ENCODE results near the gene SLC4A4. TPM values are rescaled to one million over a fixed set of nuclear protein-coding genes. Genes with fewer than 3 reads are reported as not detected.

Gene SLC4A4
- total RNA-seq, 2 donors from 2014 or later, result 48.3 to 89.2 TPM

GRCh38 chr4:71520308-71520707 is 181.5 kb downstream of the SLC4A4 start:
- no peak for TF ChIP-seq POLR2AphosphoS5 (IDR thresholded peaks at IDR 0.05)
- no peak for TF ChIP-seq CTCF (IDR thresholded peaks at IDR 0.05)
- no peak for TF ChIP-seq POLR2A (IDR thresholded peaks at IDR 0.05)
- H3K9me3 ChIP-seq, result no peaks in the 10 kb centered on the region
- H3K4me3 ChIP-seq, result no peak overlapping the region
- no peak overlapping the region for H3K27ac ChIP-seq
- intact Hi-C loops (cut with DNase I), result no loop called here
- no peaks in the 10 kb centered on the region for H3K36me3 ChIP-seq
- no peak for DNase-seq (ENCODE audit: low spot score)
- H3K4me1 ChIP-seq (replicated peaks), result peaks cover 3% of the 10 kb centered on the region
- H3K27me3 ChIP-seq (replicated peaks; ENCODE audit: insufficient read depth), result no peaks in the 10 kb centered on the region
- WGBS, result 51% methylated on average over 1 of the region's 1 CpG

- WGBS, result 79% methylated on average over 1 of the region's 1 CpG
- Histone ChIP-seq H3K36me3 (no peaks in the 10 kb centered on the region), H3K27ac (no peak overlapping the region), H3K27me3 (replicated peaks; ENCODE audit: insufficient read depth) (no peaks in the 10 kb centered on the region), H3K4me3 (no peak overlapping the region), H3K9me3 (no peaks in the 10 kb centered on the region), H3K4me1 (replicated peaks) (peaks cover 3% of the 10 kb centered on the region)
- DNase-seq (ENCODE audit: low spot score), result no peak
- intact Hi-C loops (cut with DNase I), result no loop called here
- no peak for TF ChIP-seq CTCF (IDR thresholded peaks at IDR 0.05)
- no peak for TF ChIP-seq POLR2AphosphoS5 (IDR thresholded peaks at IDR 0.05)
- TF ChIP-seq POLR2A (IDR thresholded peaks at IDR 0.05), result no peak
Measured at GRCh38 chr4:71520850-71521249, 182.0 kb downstream of the SLC4A4 start.

GRCh38 chr4:71524756-71525155 is 185.9 kb downstream of the SLC4A4 start:
- Histone ChIP-seq H3K4me3 (no peak overlapping the region), H3K9me3 (no peaks in the 10 kb centered on the region), H3K27ac (no peak overlapping the region), H3K36me3 (no peaks in the 10 kb centered on the region), H3K4me1 (replicated peaks) (peaks cover 3% of the 10 kb centered on the region), H3K27me3 (replicated peaks; ENCODE audit: insufficient read depth) (no peaks in the 10 kb centered on the region)
- WGBS, result 47% methylated on average over 1 of the region's 1 CpG
- TF ChIP-seq POLR2AphosphoS5 (IDR thresholded peaks at IDR 0.05) (no peak), POLR2A (IDR thresholded peaks at IDR 0.05) (no peak), CTCF (IDR thresholded peaks at IDR 0.05) (no peak)
- DNase-seq (ENCODE audit: low spot score), result no peak
- intact Hi-C loops (cut with DNase I), result no loop called here

- TF ChIP-seq CTCF (IDR thresholded peaks at IDR 0.05), result no peak
- TF ChIP-seq POLR2AphosphoS5 (IDR thresholded peaks at IDR 0.05), result no peak
- no peak for TF ChIP-seq POLR2A (IDR thresholded peaks at IDR 0.05)
- intact Hi-C loops (cut with DNase I), result no loop called here
- no peaks in the 10 kb centered on the region for H3K9me3 ChIP-seq
- H3K27me3 ChIP-seq (replicated peaks; ENCODE audit: insufficient read depth), result no peaks in the 10 kb centered on the region
- WGBS, result 76% methylated on average over 4 of the region's 4 CpGs
- H3K36me3 ChIP-seq, result no peaks in the 10 kb centered on the region
- no peak overlapping the region for H3K4me3 ChIP-seq
- peaks cover 3% of the 10 kb centered on the region for H3K4me1 ChIP-seq (replicated peaks)
- DNase-seq (ENCODE audit: low spot score), result no peak
- H3K27ac ChIP-seq, result no peak overlapping the region
Measured at GRCh38 chr4:71526637-71527406, 188.0 kb downstream of the SLC4A4 start.

GRCh38 chr4:71532407-71532806 is 193.6 kb downstream of the SLC4A4 start:
- intact Hi-C loops (cut with DNase I), result no loop called here
- H3K4me3 ChIP-seq, result no peak overlapping the region
- H3K36me3 ChIP-seq, result no peaks in the 10 kb centered on the region
- H3K4me1 ChIP-seq (replicated peaks), result no peaks in the 10 kb centered on the region
- TF ChIP-seq CTCF (IDR thresholded peaks at IDR 0.05) (no peak), POLR2A (IDR thresholded peaks at IDR 0.05) (no peak), POLR2AphosphoS5 (IDR thresholded peaks at IDR 0.05) (no peak)
- no peaks in the 10 kb centered on the region for H3K9me3 ChIP-seq
- 100% methylated on average over 1 of the region's 1 CpG for WGBS
- no peak overlapping the region for H3K27ac ChIP-seq
- no peaks in the 10 kb centered on the region for H3K27me3 ChIP-seq (replicated peaks; ENCODE audit: insufficient read depth)
- DNase-seq (ENCODE audit: low spot score), result no peak
